IPS-11a (cell line): Measurements from ENCODE around the gene ZDHHC11.
"Not testable (repeated sequence)": the region's sequence is repeated elsewhere in the genome, so short reads cannot be mapped to it uniquely, and the experiment has no call there.

Experiments used
- H3K4me3 ChIP-seq: one replicate; pipeline ENCODE4 v1.5.1; 2013; ENCODE audit warnings: low read depth, low read length, control low read depth

ZDHHC11 gene

GRCh38 chr5:815449-815848, 35.3 kb downstream of the ZDHHC11 start:
- H3K4me3 ChIP-seq = no peak overlapping the region

DNA sequence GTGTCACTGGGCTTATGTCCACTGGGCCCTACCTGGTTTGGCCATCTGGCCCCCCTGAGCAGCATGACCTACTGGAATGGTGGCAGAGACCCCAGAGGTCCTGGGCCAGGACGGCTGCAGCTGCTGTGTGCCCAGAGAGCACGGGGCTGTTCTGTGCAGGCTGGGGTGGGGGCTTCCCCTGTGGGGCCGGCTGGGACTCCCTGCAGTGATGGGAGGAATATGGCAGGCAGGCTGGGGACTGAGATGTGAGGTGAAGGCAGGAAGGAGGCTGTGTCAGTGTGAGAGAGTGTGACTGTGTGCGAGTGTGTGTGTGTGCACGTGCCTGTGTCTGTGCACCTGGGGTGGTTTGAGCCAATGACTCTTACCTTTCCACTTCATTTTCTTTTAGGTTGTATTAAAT, 37.2 kb downstream of the ZDHHC11 start:
- H3K4me3 ChIP-seq = not testable (repeated sequence)

DNA sequence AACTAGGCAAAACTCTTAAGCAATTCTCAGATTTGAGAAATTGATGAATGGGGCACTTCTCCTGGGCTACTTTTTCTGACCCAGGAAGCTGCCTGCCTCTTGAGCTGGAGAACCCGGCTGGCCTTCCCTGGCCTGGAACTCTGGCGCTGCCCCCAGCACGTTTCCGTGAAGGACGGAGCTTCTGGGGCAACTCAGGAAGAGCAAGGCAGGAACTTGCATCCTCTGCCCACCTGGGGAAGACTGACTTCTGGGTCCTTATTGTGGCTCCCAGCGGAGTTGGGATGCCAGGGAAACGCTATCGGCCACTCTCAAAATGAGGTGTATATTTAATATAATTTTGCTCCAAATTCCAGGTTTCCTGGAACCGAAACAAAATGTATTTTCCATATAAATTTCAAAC, 39.4 kb downstream of the ZDHHC11 start:
- not testable (repeated sequence) for H3K4me3 ChIP-seq

GRCh38 chr5:807719-808514, 42.9 kb downstream of the ZDHHC11 start:
- H3K4me3 ChIP-seq = not testable (repeated sequence)

- H3K4me3 ChIP-seq = no peak overlapping the region
Observed at GRCh38 chr5:801472-801871, 49.3 kb downstream of the ZDHHC11 start.

GRCh38 chr5:801055-801454, 49.7 kb downstream of the ZDHHC11 start:
- not testable (repeated sequence) for H3K4me3 ChIP-seq

DNA sequence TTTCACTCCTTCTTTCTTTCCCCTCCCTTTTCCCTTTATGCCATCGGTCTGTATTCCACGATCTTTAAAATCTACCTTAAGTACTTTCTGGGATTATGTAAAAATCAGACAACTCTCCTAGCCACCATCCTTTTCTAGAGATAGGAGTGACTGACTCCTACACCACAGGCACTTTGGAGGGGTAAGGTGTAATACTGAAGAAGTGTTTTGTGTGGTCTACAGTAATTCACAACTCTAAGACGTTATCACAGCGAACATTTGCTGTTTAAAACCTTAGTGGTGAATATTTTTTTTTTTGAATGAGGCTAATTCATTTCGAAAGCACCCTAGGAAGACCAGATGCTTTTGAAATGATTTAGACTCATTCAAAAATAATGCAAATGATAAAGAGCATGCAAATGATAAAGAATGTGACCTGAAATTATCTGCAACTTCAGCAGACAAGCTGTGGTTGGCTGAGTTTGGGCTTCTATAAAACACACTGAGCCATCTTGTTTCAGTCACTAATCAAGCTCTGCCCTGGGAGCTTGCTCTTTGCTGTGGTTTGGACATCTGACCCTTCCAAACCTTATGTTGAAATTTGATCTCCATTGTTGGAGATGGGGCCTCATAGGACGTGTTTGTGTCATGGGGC, 52.2 kb downstream of the ZDHHC11 start:
- not testable (repeated sequence) for H3K4me3 ChIP-seq

GRCh38 chr5:797986-798385, 52.8 kb downstream of the ZDHHC11 start:
- H3K4me3 ChIP-seq = not testable (repeated sequence)

GRCh38 chr5:795873-796272, 54.9 kb downstream of the ZDHHC11 start:
- H3K4me3 ChIP-seq = not testable (repeated sequence)

- H3K4me3 ChIP-seq = not testable (repeated sequence)
Observed at GRCh38 chr5:794948-795347, 55.8 kb downstream of the ZDHHC11 start.

DNA sequence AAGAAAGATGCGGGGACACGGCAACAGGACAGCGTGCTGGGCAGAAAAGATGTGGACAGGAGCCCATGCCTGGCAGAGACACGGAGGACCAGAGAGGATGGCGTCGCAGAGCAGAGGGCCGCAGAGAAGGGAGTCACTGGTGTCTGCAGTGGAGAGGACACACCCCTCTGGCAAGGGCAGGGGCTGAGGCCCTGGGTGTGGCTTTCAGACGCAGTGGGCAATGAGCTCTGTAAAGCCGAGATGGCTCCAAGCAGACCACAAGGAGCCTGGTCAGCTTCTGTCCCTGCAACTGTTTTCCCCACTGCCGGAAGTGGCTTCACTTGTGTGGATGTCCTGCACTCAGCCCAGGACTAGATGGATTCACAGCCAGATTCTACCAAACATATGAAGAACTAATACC, 62.1 kb downstream of the ZDHHC11 start:
- H3K4me3 ChIP-seq = not testable (repeated sequence)

- H3K4me3 ChIP-seq = not testable (repeated sequence)
Observed at GRCh38 chr5:787857-788233, 62.9 kb downstream of the ZDHHC11 start.

DNA sequence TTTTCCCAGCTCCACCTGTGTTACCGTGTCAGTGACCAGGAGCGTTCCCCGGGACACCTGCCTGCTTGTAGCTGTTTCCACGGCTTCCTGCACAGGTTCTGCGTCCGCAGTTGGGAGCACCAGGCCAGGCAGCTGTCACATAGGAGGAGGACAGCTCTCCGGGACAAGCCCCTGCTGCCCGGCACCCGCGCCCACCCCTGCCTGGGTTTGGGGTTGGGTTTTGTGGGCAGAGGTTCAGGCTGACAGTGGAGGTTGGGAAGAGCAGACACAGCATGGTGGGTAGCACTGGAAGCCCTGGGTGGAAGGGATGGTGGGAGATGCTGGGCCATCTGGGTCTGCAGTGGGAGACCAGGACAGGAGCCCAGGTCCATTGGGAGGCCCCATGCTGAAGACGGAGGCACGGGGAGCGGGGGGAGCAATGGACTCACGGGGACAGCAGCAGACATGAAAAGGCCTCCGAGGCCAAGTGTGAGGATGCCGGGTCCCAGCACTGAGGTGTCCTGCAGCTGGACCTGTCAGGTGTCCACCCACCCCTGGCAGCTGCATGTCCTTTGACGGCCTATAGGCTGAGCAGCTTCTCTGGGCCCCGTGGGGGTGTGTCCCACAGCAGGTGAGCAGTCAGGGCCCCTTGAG, 63.4 kb downstream of the ZDHHC11 start:
- not testable (repeated sequence) for H3K4me3 ChIP-seq

DNA sequence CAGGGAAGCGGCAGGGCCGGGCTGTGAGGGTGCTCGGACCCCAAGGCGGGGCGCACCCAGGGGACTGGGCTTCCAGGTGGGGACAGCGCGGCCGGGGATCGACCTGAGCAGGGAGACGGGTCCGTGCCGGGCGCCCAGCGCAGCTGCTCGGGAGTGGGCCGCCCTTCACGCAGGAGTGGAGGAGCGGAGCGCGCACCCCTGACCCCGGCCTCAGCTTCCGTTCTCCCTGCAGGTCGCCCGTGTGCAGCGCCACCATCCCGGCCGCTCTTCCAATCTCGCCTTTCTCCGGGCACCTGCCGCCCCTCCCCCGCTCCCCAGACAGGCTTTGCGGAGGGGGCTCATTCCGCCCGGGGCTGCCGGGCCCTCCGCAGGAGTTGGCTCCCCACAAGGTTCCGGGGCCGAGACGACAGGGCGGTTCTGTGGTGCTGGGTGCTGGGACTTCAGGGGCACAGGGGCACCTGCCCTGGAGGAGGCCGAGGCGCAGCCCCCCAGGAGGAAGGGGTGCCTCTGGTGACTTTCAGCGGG, 65.5 kb downstream of the ZDHHC11 start:
- H3K4me3 ChIP-seq = peak overlapping the region; percentile 41

- peak within 1 kb of the TSS; percentile 41 for H3K4me3 ChIP-seq
Observed at GRCh38 chr5:784428-785177, 66.2 kb downstream of the ZDHHC11 start, which contains the start of gene ZDHHC11B. TSS of gene ZDHHC11B (minus strand) at chr5:784729. CDS start at chr5:766919, 17,810 bp downstream.

- H3K4me3 ChIP-seq = peak overlapping the region; percentile 41
Observed at GRCh38 chr5:783881-784427, 66.8 kb downstream of the ZDHHC11 start.

- not testable (repeated sequence) for H3K4me3 ChIP-seq
Observed at GRCh38 chr5:783049-783802, 67.6 kb downstream of the ZDHHC11 start.

- H3K4me3 ChIP-seq = not testable (repeated sequence)
Observed at GRCh38 chr5:782356-782755, 68.4 kb downstream of the ZDHHC11 start.

DNA sequence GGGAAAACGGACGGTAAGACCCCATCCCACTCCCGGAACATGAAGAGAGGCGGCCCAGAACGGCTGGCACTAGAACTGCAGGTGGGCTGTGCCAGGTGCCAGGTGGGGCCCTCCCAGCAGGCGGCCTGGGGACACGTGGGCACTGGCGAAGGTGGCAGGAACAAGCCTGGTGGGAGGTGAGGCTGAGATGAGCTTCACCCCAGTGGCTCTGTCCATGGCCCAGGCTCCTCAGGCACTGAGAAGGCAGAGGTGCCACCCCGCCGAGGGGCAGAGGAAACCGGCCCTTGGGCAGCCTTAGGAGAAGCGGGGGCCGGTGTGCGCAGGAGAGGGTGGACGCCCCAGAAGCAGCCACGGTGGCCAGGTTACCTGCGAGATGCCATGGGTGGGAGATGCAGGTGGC, 70.2 kb downstream of the ZDHHC11 start:
- not testable (repeated sequence) for H3K4me3 ChIP-seq

DNA sequence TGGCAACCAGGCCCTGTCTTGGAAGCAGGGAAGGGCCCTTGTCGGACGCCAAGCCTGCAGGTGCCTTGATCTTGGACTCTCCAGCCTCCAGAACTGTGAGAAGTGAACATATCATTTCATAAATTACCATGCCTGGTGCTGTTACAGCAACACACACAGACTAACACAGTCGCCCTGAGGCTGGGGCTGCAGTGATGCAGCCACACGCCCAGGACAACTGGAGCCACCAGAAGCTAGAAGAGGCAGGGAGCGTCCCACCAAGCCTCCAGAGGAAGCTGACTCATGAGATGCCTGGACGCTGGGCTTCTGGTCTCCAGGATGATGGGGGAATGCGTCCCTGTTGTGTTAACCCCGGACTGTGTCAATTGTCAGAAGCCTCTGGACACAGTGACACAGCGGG, 71.8 kb downstream of the ZDHHC11 start:
- not testable (repeated sequence) for H3K4me3 ChIP-seq
